BLaER1 treated with 17β-estradiol and CSF1 and Interleukin-3, amounts not matched to agents 10 nM and 100 nM (cell line): ENCODE results near the gene NIPBL.

Experiments used
- H3K27ac ChIP-seq, 11 experiments: shearing (Covaris generic); formaldehyde crosslinking; 2 replicates each; pipeline ENCODE4 v1.8.1; 2022
- H3K27me3 ChIP-seq, 11 experiments: shearing (Covaris generic); formaldehyde crosslinking; 2 replicates each; pipeline ENCODE4 v1.8.1; 2022
- H3K36me3 ChIP-seq, 11 experiments: shearing (Covaris generic); formaldehyde crosslinking; 2 replicates each; pipeline ENCODE4 v1.8.1; 2022
- H3K4me1 ChIP-seq, 10 experiments: shearing (Covaris generic); formaldehyde crosslinking; 2 replicates each; pipeline ENCODE4 v1.8.1; 2022
- H3K4me2 ChIP-seq, 11 experiments: shearing (Covaris generic); formaldehyde crosslinking; 2 replicates each; pipeline ENCODE4 v1.8.1; 2022
- H3K4me3 ChIP-seq, 10 experiments: shearing (Covaris generic); formaldehyde crosslinking; 2 replicates each; pipeline ENCODE4 v1.8.1; 2022
- H3K9ac ChIP-seq, 11 experiments: shearing (Covaris generic); formaldehyde crosslinking; 2 replicates each; pipeline ENCODE4 v1.8.1; 2022
- H3K9me3 ChIP-seq, 11 experiments: shearing (Covaris generic); formaldehyde crosslinking; replicated peaks in 1 of 11; 2 replicates each; pipeline ENCODE4 v1.8.1; 2022
- H4K20me1 ChIP-seq, 11 experiments: shearing (Covaris generic); formaldehyde crosslinking; 2 replicates each; pipeline ENCODE4 v1.8.1; 2022
- Cebpa-rat ChIP-seq, 11 experiments: shearing (Covaris generic); IDR thresholded peaks; 2 replicates each; pipeline ENCODE4 v1.8.1; 2022

The NIPBL gene

DNA sequence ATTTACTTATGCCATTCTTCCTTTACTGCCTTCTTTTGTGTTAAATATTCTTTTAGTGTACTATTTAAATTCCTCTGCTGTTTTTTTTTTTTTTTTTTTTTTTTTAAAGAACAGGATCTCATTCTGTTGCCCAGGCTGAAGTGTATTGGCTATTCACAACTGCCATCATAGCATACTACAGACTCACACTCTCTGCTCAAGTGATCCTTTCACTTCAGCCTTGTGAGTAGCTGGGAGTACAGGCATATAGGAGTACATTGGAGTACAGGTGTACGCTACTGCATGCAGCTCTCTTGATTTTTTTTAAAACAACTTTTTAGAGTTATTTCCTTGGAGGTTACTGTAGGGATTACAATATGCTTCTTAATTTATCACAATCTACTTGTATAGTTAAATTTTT, 56.1 kb downstream of the NIPBL start:
- H3K4me2 ChIP-seq, result no peak overlapping the region
- no peak overlapping the region for H3K4me3 ChIP-seq
- H3K9ac ChIP-seq, result no peak overlapping the region
- no peak for TF ChIP-seq Cebpa-rat (IDR thresholded peaks at IDR 0.05)
- peaks cover 6 to 32% (median 20%) of the 10 kb centered on the region in 11 experiments; a peak in 20 of 22 replicates for H3K9me3 ChIP-seq
- H3K36me3 ChIP-seq, result peaks cover 0 to 39% (median 8%) of the 10 kb centered on the region in 11 experiments; a peak in 14 of 22 replicates
- H3K4me1 ChIP-seq, result peaks cover 0 to 30% (median 0%) of the 10 kb centered on the region in 10 experiments; a peak in 6 of 20 replicates
- H3K27ac ChIP-seq, result no peak overlapping the region
- H3K27me3 ChIP-seq, result no peaks in the 10 kb centered on the region
- H4K20me1 ChIP-seq, result peaks cover 38 to 100% (median 74%) of the 10 kb centered on the region in 11 experiments

DNA sequence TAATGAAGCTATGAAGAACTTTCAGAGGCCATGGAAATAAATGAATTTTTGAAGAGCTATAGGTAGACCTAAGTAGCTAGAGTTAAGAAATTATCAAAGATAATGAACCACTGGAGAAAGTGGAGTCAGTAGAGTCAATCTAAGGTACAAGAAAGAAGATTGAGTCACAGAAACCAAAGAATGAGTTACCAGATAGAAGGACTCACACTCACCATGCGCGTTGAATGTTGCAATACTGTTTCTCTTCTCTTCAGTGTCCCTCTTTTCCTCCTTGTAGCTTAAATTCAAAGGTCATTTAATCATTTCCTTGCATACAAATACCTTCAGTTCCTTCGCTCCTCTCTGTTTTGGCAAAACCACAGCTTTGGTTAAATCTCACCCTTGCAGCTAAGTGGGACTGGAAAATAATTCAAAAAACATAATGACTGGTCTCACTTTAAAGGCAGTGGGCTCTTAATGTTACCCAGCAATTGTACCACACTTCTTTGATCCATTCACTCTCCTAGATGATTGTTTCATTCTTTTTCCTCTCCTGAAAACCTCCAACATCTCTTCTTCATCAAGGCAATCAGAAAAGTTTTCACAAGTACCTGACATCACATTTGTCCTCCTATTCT, 58.3 kb downstream of the NIPBL start:
- H3K36me3 ChIP-seq, result peaks cover 8 to 48% (median 20%) of the 10 kb centered on the region in 11 experiments; a peak in 17 of 22 replicates
- peaks cover 55 to 100% (median 74%) of the 10 kb centered on the region in 11 experiments for H4K20me1 ChIP-seq
- no peak for TF ChIP-seq Cebpa-rat (IDR thresholded peaks at IDR 0.05)

GRCh38 chr5:36935805-36936204, 59.2 kb downstream of the NIPBL start:
- Histone ChIP-seq H3K4me3 (no peak overlapping the region), H3K27ac (no peak overlapping the region), H3K9me3 (peaks cover 6 to 30% (median 19%) of the 10 kb centered on the region in 11 experiments; a peak in 20 of 22 replicates), H3K36me3 (peaks cover 7 to 39% (median 20%) of the 10 kb centered on the region in 11 experiments; a peak in 16 of 22 replicates), H3K4me2 (no peak overlapping the region), H3K27me3 (no peaks in the 10 kb centered on the region), H4K20me1 (peaks cover 61 to 100% (median 76%) of the 10 kb centered on the region in 11 experiments), H3K9ac (no peak overlapping the region), H3K4me1 (peaks cover 0 to 52% (median 0%) of the 10 kb centered on the region in 10 experiments; a peak in 6 of 20 replicates)
- TF ChIP-seq Cebpa-rat (IDR thresholded peaks at IDR 0.05), result no peak

More for the DNA sequence above, 58.3 kb downstream of the NIPBL start:
- H3K27me3 ChIP-seq, result no peaks in the 10 kb centered on the region
- H3K4me2 ChIP-seq, result no peak overlapping the region
- H3K27ac ChIP-seq, result no peak overlapping the region
- H3K9ac ChIP-seq, result no peak overlapping the region
- no peak overlapping the region for H3K4me3 ChIP-seq
- H3K4me1 ChIP-seq, result peaks cover 0 to 44% (median 0%) of the 10 kb centered on the region in 10 experiments; a peak in 6 of 20 replicates
- H3K9me3 ChIP-seq, result peaks cover 6 to 32% (median 21%) of the 10 kb centered on the region in 11 experiments; a peak in 20 of 22 replicates

GRCh38 chr5:36936309-36936708, 59.7 kb downstream of the NIPBL start:
- TF ChIP-seq Cebpa-rat (IDR thresholded peaks at IDR 0.05), result no peak
- no peak overlapping the region for H3K4me3 ChIP-seq
- peaks cover 61 to 100% (median 77%) of the 10 kb centered on the region in 11 experiments for H4K20me1 ChIP-seq

GRCh38 chr5:36938129-36938528, 61.6 kb downstream of the NIPBL start:
- Histone ChIP-seq H3K9ac (no peak overlapping the region), H4K20me1 (peaks cover 71 to 100% (median 94%) of the 10 kb centered on the region in 11 experiments), H3K36me3 (peaks cover 0 to 32% (median 15%) of the 10 kb centered on the region in 11 experiments; a peak in 14 of 22 replicates), H3K27ac (no peak overlapping the region), H3K4me3 (no peak overlapping the region), H3K4me1 (peaks cover 0 to 64% (median 0%) of the 10 kb centered on the region in 10 experiments; a peak in 6 of 20 replicates), H3K9me3 (peaks cover 0 to 9% (median 0%) of the 10 kb centered on the region in 11 experiments; a peak in 3 of 22 replicates), H3K4me2 (0 out of 22 replicates have a peak overlapping the region, but pooled peaks of 1 of the 11 experiments have one; percentile 35), H3K27me3 (no peaks in the 10 kb centered on the region)
- TF ChIP-seq Cebpa-rat (IDR thresholded peaks at IDR 0.05), result no peak

More at GRCh38 chr5:36936309-36936708, 59.7 kb downstream of the NIPBL start:
- H3K27ac ChIP-seq, result no peak overlapping the region
- peaks cover 0 to 52% (median 0%) of the 10 kb centered on the region in 10 experiments; a peak in 6 of 20 replicates for H3K4me1 ChIP-seq
- no peaks in the 10 kb centered on the region for H3K27me3 ChIP-seq
- peaks cover 2 to 25% (median 14%) of the 10 kb centered on the region in 11 experiments; a peak in 20 of 22 replicates for H3K9me3 ChIP-seq
- H3K4me2 ChIP-seq, result peak overlapping the region in 2 of 11 experiments; percentile 8 to 35; a peak in 2 of 22 replicates
- H3K36me3 ChIP-seq, result peaks cover 2 to 34% (median 17%) of the 10 kb centered on the region in 11 experiments; a peak in 16 of 22 replicates
- H3K9ac ChIP-seq, result no peak overlapping the region

DNA sequence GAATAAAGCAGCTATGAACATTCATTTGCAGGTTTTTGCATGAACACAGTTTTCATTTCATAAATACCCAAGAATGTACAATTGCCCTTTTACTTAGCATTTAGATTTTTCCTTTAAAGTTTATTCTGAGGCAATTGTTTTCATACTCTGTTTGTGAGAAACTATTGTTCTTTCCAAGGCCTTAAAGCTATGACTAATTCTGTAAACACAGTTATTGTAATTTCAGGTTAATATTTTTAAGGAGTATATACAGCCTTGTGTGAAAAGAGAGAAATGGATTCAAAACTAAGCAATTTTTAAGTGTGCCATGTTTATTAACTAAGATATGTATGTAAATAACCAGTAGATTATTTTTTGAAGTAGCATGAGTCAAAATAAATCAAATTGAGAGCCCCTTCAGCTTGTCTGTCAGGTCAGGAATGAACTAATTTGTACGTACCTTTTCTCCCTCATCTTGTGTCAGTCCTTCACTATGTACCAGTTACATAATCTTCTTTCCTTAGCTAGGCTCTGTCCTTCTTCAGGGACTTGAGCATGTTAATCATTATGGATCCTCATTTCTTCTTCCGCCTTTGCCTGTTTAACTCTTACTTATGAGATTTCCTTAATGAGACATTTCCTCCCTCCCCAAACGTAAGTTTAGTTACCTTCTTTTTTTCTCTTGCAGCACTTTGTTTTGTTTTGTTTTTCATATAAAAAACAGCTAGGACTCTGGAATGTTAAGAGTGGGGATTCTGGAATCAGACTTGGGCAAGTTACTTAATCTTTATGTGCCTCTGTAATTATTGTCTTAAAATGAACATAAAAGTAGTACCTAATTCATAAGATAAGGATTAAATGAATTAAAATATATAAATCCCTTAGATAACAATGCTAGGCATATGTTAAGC, 63.6 kb downstream of the NIPBL start:
- peak overlapping the region in 2 of 11 experiments; percentile 22 to 31; a peak in 2 of 22 replicates for H3K4me2 ChIP-seq

DNA sequence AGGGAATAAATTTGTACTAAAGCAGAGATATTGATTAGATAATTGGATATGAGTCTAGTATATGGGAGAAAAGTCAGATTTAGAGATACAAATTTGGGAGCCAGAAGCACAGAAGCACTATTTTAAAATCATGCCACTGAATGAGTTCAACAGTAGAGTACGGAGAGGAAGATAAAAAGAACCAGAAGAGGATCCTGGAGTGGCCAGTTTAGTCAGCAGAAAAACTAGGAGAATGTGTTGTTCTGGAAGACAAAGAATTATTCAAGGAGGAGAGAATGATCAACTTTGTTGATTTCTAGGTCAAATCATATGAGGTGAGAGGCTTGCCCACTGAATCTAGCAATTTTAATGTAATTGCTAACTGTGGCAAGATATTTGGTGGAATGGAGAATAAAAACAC, 67.0 kb downstream of the NIPBL start:
- no peak overlapping the region; a peak in 1 of 22 replicates for H3K9ac ChIP-seq
- H3K4me1 ChIP-seq, result peaks cover 0 to 48% (median 9%) of the 10 kb centered on the region in 10 experiments; a peak in 13 of 20 replicates
- H3K27ac ChIP-seq, result no peak overlapping the region
- no peaks in the 10 kb centered on the region for H3K27me3 ChIP-seq
- H3K4me2 ChIP-seq, result peak overlapping the region in 2 of 11 experiments; percentile 1 to 10; a peak in 3 of 22 replicates
- TF ChIP-seq Cebpa-rat (IDR thresholded peaks at IDR 0.05), result no peak
- 0 out of 22 replicates have a peak, but pooled peaks cover 0 to 4% (median 0%) of the 10 kb centered on the region in 11 experiments for H3K9me3 ChIP-seq
- no peak overlapping the region for H3K4me3 ChIP-seq
- peaks cover 0 to 14% (median 11%) of the 10 kb centered on the region in 11 experiments; a peak in 11 of 22 replicates for H3K36me3 ChIP-seq
- H4K20me1 ChIP-seq, result peaks cover 72 to 100% (median 100%) of the 10 kb centered on the region in 11 experiments

More for the DNA sequence above, 63.6 kb downstream of the NIPBL start:
- no peak for TF ChIP-seq Cebpa-rat (IDR thresholded peaks at IDR 0.05)
- H3K4me1 ChIP-seq, result peaks cover 0 to 70% (median 2%) of the 10 kb centered on the region in 10 experiments; a peak in 9 of 20 replicates
- H3K9ac ChIP-seq, result no peak overlapping the region
- no peak overlapping the region for H3K4me3 ChIP-seq
- peaks cover 0 to 4% (median 0%) of the 10 kb centered on the region in 11 experiments; a peak in 1 of 22 replicates for H3K9me3 ChIP-seq
- H3K36me3 ChIP-seq, result peaks cover 0 to 20% (median 14%) of the 10 kb centered on the region in 11 experiments; a peak in 13 of 22 replicates
- peaks cover 77 to 100% (median 100%) of the 10 kb centered on the region in 11 experiments for H4K20me1 ChIP-seq
- H3K27me3 ChIP-seq, result no peaks in the 10 kb centered on the region
- H3K27ac ChIP-seq, result no peak overlapping the region

DNA sequence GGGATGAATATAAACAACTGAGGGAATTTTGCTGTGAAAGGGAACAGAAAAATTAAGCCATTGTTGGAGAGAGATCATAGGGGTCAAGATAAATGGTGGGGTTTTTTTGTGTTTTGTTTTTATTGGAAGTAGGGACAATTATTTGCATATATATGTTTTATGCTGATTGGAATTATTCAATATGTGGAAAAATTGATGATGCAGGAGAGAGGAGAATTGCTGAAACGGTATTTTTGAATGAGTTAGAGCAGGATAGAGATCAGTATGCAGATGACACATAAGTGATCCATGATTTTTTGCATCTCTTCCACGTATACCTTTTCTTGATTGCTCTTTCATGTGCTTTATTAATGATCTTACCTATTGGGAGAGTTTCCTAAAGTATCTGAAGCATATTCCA, 67.5 kb downstream of the NIPBL start:
- TF ChIP-seq Cebpa-rat (IDR thresholded peaks at IDR 0.05), result no peak
- H3K4me1 ChIP-seq, result peaks cover 0 to 49% (median 9%) of the 10 kb centered on the region in 10 experiments; a peak in 13 of 20 replicates
- H3K9ac ChIP-seq, result no peak overlapping the region
- H3K9me3 ChIP-seq, result 0 out of 22 replicates have a peak, but pooled peaks cover 0 to 1% (median 0%) of the 10 kb centered on the region in 11 experiments
- H3K4me3 ChIP-seq, result no peak overlapping the region
- H3K27me3 ChIP-seq, result no peaks in the 10 kb centered on the region
- no peak overlapping the region for H3K27ac ChIP-seq
- peak overlapping the region in 2 of 11 experiments; percentile 1 to 10; a peak in 3 of 22 replicates for H3K4me2 ChIP-seq
- H4K20me1 ChIP-seq, result peaks cover 72 to 100% (median 100%) of the 10 kb centered on the region in 11 experiments
- H3K36me3 ChIP-seq, result peaks cover 0 to 9% (median 6%) of the 10 kb centered on the region in 11 experiments; a peak in 9 of 22 replicates
